HG03025 (cell line): ENCODE results near the gene DGLUCY.
"Not testable (repeated sequence)": the region's sequence is repeated elsewhere in the genome, so short reads cannot be mapped to it uniquely, and the experiment has no call there.

Source experiments
- ATAC-seq: cut with Tn5 transposase; IDR thresholded peaks from one replicate; pipeline ENCODE4 v1.9.1; 2021; ENCODE audit warnings: mild to moderate bottlenecking, moderate library complexity; ENCODE audit not compliant: unreplicated experiment, low FRiP score

DGLUCY gene

GRCh38 chr14:91252871-91253794 is 139.3 kb downstream of the DGLUCY start:
- ATAC-seq = no peak

DNA sequence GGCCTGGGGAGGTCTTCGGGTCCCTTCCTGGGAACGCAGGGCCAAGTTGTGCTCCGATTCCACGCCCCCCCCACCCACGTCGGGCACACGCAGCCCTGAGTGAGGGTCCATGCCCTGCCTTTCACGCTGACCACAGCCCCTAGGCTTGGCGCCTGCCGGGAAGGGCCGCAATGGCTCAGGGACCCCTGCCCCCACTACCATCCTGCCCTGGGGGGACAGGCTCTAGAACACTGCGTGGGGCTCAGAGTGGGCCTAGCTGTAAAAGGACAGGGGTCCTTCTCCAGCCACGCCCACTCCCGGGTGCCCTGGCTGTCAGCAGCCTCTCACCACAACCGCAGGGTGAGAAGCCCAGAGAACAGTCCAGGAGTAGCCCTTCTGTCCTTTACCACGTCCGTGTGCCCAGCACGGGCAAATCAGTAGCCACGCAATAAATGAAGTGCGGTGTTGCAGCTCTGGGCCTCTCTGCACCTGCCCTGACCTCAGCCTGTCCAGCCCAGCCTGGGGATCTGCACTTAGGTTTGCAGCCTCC is 140.0 kb downstream of the DGLUCY start:
- ATAC-seq = no peak

GRCh38 chr14:91254461-91254860 is 140.6 kb downstream of the DGLUCY start:
- no peak for ATAC-seq

- ATAC-seq = no peak
These were observed 141.3 kb downstream of the DGLUCY start for GRCh38 chr14:91255026-91255695.

DNA sequence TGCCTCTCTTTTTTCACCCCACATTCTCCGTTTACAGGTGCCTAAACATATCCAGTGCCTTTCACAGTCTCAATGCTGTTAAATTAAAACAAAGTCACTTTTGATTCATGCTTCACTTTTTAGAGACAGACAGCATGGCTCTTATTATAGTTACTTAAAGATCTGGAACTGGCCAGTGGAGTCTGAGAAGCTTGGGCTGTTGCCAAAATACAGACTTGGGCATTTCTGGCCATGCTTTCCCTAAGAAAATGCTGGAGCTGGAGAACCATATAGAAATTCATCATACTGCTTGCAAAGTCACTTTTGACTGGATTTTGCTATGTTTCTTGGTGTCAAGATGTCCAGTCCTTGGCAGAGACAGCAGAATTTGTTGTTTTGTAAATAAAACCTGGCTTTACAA is 142.8 kb downstream of the DGLUCY start:
- no peak for ATAC-seq

DNA sequence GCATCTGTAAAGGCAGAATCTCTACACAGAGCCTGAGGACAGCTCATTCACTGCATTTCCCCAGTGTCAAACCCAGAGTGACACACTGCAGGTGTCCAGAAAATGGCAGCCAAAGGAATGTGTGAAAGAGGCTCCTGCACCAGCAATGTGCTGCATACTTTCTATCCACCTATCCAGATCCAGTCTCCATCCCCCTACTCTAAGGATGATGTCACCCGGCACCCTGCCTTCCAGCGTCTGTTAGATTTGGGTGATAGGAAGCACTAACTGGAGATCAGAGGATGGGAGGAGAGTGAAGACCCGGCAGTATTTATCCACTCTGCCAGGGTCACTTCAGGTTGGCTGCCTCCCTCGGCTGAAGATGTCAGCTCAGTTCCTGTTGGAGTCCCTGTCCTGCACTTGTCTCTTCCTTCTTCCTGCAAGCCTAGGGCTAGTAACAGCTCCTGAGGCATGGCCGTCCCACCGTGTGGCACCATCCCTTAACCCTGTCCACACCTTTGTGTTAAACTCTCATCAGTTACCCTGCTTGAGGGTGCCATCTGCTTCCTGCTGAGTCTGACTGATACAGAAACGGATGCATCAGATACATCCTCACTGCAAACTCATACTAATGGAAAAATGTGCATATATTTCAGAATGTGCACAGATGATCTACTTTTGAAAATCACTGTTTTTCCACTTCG is 143.6 kb downstream of the DGLUCY start:
- no peak for ATAC-seq

DNA sequence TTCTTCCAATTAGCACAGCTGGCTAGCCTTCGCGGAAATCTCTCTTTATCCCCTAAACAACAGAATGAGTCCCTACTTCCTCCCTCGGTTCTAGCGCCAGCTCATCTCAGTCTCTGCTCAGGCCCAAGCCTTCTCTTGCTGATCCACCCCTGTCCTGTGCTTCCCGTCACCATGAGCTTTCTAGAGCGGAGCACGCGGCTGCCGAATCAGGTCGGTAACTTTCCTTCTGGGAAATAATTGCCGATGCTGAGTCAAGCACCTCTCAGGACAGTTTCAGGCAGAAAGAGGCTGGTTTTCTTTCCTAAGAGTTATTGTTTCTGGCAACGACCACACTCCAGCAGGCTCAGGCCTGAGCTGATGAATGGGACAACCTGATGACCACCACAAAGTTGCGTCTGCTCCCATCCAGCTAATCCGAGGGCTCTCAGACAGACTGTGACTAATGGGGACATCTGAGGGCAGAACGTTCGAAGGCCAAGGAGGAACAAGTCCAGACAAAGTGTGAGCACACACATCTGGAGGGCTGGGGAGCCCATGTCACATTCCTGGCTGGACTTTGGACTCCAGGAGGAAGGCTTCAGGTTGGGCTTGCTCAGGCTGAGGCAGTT is 144.2 kb downstream of the DGLUCY start:
- ATAC-seq = no peak

DNA sequence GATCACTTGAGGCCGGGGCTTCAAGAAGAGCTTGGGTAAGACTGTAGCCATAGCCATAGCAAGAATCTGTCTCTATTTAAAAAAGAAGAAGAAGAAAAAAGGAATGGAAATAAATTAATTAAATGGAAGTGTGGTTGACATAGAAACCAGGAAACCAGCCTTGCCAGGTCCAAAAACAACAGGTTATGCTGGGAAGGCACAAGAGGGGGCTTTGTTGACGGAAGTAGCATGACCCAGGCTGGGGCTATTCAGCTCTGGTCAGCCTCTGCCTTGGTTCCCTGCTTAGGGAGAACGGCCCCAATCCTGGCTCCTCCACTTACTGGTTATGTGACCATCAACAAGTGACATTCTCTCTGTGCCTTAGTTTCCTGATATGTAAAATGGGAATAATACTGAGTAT is 145.0 kb downstream of the DGLUCY start:
- ATAC-seq = no peak

- no peak for ATAC-seq
These were observed 147.2 kb downstream of the DGLUCY start for GRCh38 chr14:91261115-91261514.

DNA sequence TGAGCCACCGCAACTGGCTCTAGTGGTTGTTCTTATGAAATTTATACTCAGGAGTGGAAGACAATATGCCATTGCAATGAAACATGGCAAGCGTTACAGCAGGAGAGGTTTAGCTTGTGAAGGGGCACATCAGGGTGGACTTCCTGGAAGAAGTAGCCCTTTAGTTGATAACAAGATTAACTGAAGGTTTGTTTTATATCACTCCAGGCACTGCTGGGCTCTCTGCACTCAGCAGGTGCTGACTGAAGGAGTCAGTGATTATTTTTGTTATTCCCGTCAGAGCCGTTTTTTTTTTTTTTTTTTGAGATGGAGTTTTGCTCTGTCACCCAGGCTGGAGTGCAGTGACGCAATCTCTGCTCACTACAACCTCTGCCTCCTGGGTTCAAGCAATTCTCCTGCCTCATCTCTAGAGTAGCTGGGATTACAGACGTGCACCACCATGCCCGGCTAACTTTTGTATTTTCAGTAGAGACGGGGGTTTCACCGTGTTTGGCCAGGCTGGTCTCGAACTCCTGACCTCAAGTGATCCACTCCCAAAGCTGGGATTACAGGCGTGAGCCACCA is 148.2 kb downstream of the DGLUCY start:
- ATAC-seq = no peak

GRCh38 chr14:91263329-91263728 is 149.5 kb downstream of the DGLUCY start:
- ATAC-seq = no peak

- no peak for ATAC-seq
These were observed 150.6 kb downstream of the DGLUCY start for GRCh38 chr14:91264151-91265150.

GRCh38 chr14:91265404-91265803 is 151.5 kb downstream of the DGLUCY start:
- no peak for ATAC-seq

DNA sequence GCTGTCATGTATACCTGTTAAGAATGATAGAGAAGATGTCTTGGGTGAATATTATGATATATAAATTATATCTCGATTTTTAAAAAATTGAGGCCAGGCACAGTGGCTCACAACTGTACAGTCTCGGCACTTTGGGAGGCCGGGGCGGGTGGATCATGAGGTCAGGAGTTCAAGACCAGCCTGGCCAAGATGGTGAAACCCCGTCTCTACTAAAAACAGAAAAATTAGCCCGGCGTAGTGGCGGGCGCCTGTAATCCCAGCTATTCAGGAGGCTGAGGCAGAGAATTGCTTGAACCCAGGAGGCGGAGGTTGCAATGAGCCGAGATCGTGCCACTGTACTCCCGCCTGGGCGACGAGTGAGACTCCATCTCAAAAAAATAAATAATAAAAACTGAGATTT is 152.4 kb downstream of the DGLUCY start:
- ATAC-seq = not testable (repeated sequence)

DNA sequence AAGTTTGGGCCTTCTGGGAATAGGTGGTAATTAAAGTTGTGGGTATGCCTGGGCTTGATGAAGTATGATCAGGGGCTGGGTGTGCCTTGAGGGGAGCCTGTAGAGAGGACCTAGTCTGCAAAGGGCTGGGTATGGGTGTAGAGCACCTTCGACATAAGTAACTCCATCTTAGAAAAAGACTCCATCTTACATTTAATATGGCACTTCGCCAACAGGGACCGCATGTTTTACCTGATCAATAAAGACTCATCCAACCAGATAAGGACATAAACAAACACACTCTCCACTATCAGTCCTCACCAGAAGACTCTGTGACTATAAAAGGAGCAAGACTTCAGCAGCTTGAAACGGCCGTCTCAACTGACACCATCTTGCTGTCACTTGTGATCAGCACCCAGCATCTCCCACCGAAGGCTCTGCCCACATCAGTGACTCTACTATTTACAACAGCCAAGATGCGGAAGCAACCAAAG is 154.1 kb downstream of the DGLUCY start:
- ATAC-seq = no peak

DNA sequence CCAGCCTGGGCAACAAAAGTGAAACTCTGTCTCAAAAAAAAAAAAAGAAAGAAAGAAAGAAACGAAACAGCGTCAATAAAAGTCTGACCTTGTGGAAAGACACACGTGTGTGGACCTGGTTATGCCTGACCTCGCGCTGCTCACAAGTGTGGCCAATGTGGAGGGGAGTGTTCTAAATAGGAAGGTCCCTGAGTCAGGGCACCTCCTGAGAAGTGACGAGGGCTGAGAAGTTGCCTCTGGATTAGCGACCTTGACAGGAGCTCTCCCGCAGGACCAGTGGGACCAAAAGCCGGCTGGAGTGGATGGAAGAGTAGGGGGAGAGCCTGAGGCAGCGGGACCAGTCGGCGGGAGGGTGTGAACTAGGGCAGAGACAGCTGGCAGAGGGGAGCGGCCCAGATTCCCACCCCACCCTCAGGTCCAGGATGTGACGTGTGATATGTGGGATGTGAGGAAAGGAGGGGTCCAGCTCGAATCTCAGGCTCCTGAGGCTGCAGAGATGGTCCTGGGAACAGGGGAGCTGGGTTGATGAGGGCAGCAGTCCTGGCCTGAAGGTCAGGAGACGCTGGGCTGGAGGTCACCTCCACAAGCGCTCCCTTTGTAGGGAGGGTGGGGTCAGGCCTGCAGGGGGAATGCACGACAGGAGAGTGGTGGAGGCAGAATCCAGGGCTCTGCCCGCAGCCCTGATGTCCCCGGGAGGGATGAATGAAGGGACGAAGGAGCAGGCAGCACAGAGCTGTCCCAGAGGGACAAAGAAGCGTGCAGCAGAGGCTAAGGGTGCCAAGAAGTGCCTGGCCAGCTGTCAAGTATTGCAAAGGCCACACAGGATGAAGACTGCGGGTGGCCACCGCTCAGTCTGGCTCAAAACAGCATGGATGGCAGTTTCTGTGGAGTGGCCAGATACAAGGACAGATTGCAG is 155.5 kb downstream of the DGLUCY start:
- no peak for ATAC-seq

DNA sequence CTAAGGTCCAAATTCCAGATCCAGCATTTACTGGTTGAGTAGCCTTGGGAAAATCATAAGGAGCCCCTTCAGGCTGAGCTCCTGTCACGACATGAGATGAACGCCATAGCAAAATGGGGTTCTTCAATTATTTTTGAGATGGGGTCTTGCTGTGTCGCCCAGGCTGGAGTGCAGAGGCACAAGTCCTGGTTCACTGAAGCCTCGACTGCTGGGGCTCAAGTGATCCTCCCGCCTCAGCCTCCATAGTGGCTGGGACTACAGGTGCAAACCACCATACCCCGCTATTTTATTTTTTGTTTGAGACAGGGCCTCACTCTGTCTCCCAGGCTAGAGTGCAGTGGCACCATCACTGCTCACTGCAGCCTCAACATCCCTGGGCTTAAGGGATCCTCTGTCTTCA is 156.3 kb downstream of the DGLUCY start:
- ATAC-seq = no peak

DNA sequence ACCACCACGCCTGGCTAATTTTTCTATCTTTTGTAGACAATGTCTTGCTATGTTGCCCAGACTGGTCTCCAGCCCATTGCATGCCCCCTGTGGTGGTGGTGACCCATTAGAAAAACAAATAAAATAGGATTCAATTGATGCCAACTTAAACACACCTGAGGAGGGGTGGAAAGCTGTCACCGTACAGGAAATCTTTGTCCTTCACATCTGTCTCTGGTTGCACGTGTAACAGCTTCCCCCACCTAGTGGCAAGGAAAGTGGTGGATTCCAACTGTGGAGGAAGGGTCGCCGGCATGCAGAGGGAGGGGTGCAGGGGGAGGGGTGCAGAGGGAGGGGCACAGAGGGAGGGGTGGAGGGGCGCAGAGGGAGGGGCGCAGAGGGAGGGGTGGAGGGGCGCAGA is 156.7 kb downstream of the DGLUCY start:
- no peak for ATAC-seq
